ENCODE data around the gene PTPRD.

GRCh38 chr9:10447036-10447435 lies 165.8 kb downstream of the PTPRD start:
- TF ChIP-seq, protein P1, sequence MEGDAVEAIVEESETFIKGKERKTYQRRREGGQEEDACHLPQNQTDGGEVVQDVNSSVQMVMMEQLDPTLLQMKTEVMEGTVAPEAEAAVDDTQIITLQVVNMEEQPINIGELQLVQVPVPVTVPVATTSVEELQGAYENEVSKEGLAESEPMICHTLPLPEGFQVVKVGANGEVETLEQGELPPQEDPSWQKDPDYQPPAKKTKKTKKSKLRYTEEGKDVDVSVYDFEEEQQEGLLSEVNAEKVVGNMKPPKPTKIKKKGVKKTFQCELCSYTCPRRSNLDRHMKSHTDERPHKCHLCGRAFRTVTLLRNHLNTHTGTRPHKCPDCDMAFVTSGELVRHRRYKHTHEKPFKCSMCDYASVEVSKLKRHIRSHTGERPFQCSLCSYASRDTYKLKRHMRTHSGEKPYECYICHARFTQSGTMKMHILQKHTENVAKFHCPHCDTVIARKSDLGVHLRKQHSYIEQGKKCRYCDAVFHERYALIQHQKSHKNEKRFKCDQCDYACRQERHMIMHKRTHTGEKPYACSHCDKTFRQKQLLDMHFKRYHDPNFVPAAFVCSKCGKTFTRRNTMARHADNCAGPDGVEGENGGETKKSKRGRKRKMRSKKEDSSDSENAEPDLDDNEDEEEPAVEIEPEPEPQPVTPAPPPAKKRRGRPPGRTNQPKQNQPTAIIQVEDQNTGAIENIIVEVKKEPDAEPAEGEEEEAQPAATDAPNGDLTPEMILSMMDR (IDR thresholded peaks at IDR 0.05; ENCODE audit: insufficient read depth, low read length, poor library complexity, severe bottlenecking) = no peak
- TF ChIP-seq EZH2phosphoT487 (conservative IDR thresholded peaks at IDR 0.05; ENCODE audit: low read length) = no peak
